K562 (cell line): ENCODE data around the gene SLC9C2. TPM values are rescaled to one million over a fixed set of nuclear protein-coding genes. Genes with fewer than 3 reads are reported as not detected.

Experiments used
- ADNP ChIP-seq: fragments of 200-800 bp; sonication (Bioruptor generic); IDR thresholded peaks from 2 replicates; pipeline ENCODE4 v1.6.1; 2016; ENCODE audit warnings: missing genetic modification characterization, missing compliant biosample characterization
- ATF3 ChIP-seq, 2 experiments: fragments of 450-650 bp in 1 of 2; sonication (generic) in 1 of 2; formaldehyde crosslinking in 1 of 2; IDR thresholded peaks in 1 of 2; conservative IDR thresholded peaks in 1 of 2; 2 replicates each; pipeline versions ENCODE4 v1.6.1 to v1.8.1; 2016 to 2023; ENCODE audit warnings: mild to moderate bottlenecking in 2 of 2, moderate library complexity in 2 of 2, inconsistent platforms in 1 of 2, missing genetic modification reagents in 1 of 2
- ATF4 ChIP-seq: fragments of 450-650 bp; formaldehyde crosslinking; IDR thresholded peaks from 2 replicates; pipeline ENCODE4 v1.4.0; 2022; ENCODE audit warnings: mild to moderate bottlenecking, moderate library complexity
- BRCA1 ChIP-seq, 2 experiments: fragments of 450-650 bp in 1 of 2; sonication (generic) in 1 of 2; formaldehyde crosslinking in 1 of 2; IDR thresholded peaks; 2 replicates each; pipeline versions ENCODE4 v1.5.0 to v1.6.1; 2017 to 2020; ENCODE audit warnings: mild to moderate bottlenecking in 1 of 2, missing genetic modification reagents in 1 of 2
- CAMTA2 ChIP-seq: fragments of 250-450 bp; sonication (Bioruptor Pico); conservative IDR thresholded peaks from 2 replicates; pipeline ENCODE4 v1.5.1; 2022
- ESRRA ChIP-seq: fragments of 450-650 bp; IDR thresholded peaks from 2 replicates; pipeline ENCODE4 v1.6.1; 2014; ENCODE audit warnings: low read depth, mild to moderate bottlenecking, moderate library complexity, borderline replicate concordance
- FOSL1 ChIP-seq: fragments of 200-800 bp; sonication (Bioruptor generic); conservative IDR thresholded peaks from 2 replicates; pipeline ENCODE4 v1.6.1; 2016; ENCODE audit warnings: missing genetic modification characterization, missing compliant biosample characterization
- FOXK1 ChIP-seq: sonication (generic); formaldehyde crosslinking; IDR thresholded peaks from 2 replicates; pipeline ENCODE4 v1.8.0; 2022; ENCODE audit warnings: missing genetic modification reagents, mild to moderate bottlenecking, borderline replicate concordance
- HDGF ChIP-seq: fragments of 450-650 bp; IDR thresholded peaks from 2 replicates; pipeline ENCODE4 v1.6.1; 2016
- ILF3 ChIP-seq: fragments of 450-650 bp; IDR thresholded peaks from 2 replicates; pipeline ENCODE4 v1.6.1; 2018; ENCODE audit warnings: antibody characterized with exemption, mild to moderate bottlenecking, moderate library complexity, borderline replicate concordance
- PHF8 ChIP-seq: fragments of 200-600 bp; sonication (generic); IDR thresholded peaks from 2 replicates; pipeline ENCODE4 v1.6.1; 2012; ENCODE audit warnings: mixed run types, mild to moderate bottlenecking, inconsistent platforms, low read length, moderate library complexity, borderline replicate concordance
- PML ChIP-seq: IDR thresholded peaks from 2 replicates; pipeline ENCODE4 v1.6.1; 2012; ENCODE audit warnings: low read length, inconsistent platforms
- PRPF4 ChIP-seq: fragments of 200-400 bp; formaldehyde crosslinking; IDR thresholded peaks from one replicate; pipeline ENCODE4 v1.6.1; 2017; ENCODE audit warnings: low read length, low read depth, mild to moderate bottlenecking; ENCODE audit not compliant: insufficient read depth, poor library complexity, severe bottlenecking
- SNRNP70 ChIP-seq: fragments of 200-400 bp; formaldehyde crosslinking; optimal IDR thresholded peaks from 2 replicates; pipeline ENCODE3; 2017; ENCODE audit warnings: low read depth, low read length
- THAP7 ChIP-seq: fragments of 250-450 bp; sonication (Bioruptor Pico); IDR thresholded peaks from 2 replicates; pipeline ENCODE4 v1.5.0; 2021
- ZNF282 ChIP-seq: sonication (generic); formaldehyde crosslinking; IDR thresholded peaks from 2 replicates; pipeline ENCODE4 v1.8.1; 2023; ENCODE audit warnings: missing genetic modification reagents
- ZNF511 ChIP-seq: sonication (generic); formaldehyde crosslinking; IDR thresholded peaks from 2 replicates; pipeline ENCODE4 v1.8.0; 2022; ENCODE audit warnings: mild to moderate bottlenecking, missing genetic modification reagents
- ZNF79 ChIP-seq: fragments of 250-450 bp; sonication (Bioruptor Pico); IDR thresholded peaks from 2 replicates; pipeline ENCODE4 v1.4.0; 2020; ENCODE audit warnings: low read depth, mild to moderate bottlenecking, moderate library complexity
- polyA plus RNA-seq, 8 experiments: library from polyadenylated mRNA; depleted of rRNA in 4 of 8; stranded (reverse) in 5 of 8; unstranded in 3 of 8; fragments of >200 nt; fragmentation: Nextera tagmentation in 2 of 8; fragmentation: Illumina TruSeq in 1 of 8; extraction: Ambion mirVana in 2 of 8; extraction: Trizol in 1 of 8; gene quantifications; 2 replicates each; pipeline versions ENCODE4 v1.2.1 to v1.2.3, GENCODE V29; 2011 to 2014; ENCODE audit warnings: inconsistent platforms in 1 of 8, missing spikeins in 1 of 8
- total RNA-seq, 7 experiments: library from RNA; depleted of rRNA in 6 of 7; stranded (reverse); fragments of >200 nt in 6 of 7; fragmentation: Illumina TruSeq in 2 of 7; extraction: Trizol in 2 of 7; gene quantifications; 2 replicates each; pipeline versions ENCODE4 v1.2.1 to v1.2.3, GENCODE V29; 2011 to 2021; ENCODE audit warnings: low replicate concordance in 1 of 7
- TF ChIP-seq, protein P1 (sequence below): sonication (generic); formaldehyde crosslinking; IDR thresholded peaks from 2 replicates; pipeline ENCODE4 v1.8.1; 2022; ENCODE audit warnings: missing genetic modification reagents
- TF ChIP-seq, protein P2 (sequence below): sonication (generic); formaldehyde crosslinking; IDR thresholded peaks from 2 replicates; pipeline ENCODE4 v1.9.0; 2022; ENCODE audit warnings: mild to moderate bottlenecking, missing genetic modification reagents
- TF ChIP-seq, protein P3 (sequence below), 2 experiments: fragments of 250-450 bp in 1 of 2; fragments of 450-650 bp in 1 of 2; sonication (Bioruptor Pico) in 1 of 2; IDR thresholded peaks; 2 replicates each; pipeline versions ENCODE4 v1.6.1 to v1.8.0; 2016 to 2021; ENCODE audit warnings: mild to moderate bottlenecking in 2 of 2, moderate library complexity in 2 of 2, missing compliant biosample characterization in 1 of 2, missing genetic modification characterization in 1 of 2

SLC9C2 gene
- total and polyA plus RNA-seq, 9 of the 15 experiments (the other 6 are each of a cell fraction or from before 2014, with no cell fraction given), result 0.11 to 0.22 (median 0.15) TPM; not detected in 5

DNA sequence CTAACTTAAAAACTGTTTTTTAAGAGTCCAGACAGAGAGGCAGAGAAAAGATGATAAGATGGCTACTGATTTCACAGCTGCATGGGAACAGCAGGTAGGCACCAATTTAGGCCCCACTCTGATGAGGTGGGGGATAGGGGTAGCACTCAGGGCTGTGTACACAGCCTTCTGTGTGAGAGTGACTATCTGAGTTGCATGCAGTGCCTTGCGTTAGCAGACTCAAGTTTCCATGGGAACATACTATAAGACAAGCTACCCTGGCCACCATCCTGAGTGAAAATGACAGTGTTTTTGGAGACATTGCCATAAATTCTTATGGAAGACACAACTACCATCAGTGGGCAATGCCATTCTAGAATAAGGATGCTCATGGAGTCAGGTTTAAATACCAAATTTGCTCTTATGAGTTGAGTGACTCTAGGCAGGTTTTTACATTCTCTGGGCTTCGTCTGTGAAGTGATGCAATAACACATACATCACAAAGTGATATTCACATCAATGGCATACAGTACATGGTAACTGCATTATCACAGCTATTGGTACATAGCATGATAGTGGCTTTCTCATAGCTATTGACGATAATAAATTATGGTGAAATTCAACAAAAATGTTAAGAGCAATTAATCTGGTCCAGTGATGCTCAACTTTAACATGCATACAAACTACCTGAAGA is 30.5 kb downstream of the SLC9C2 start (continued):
- TF ChIP-seq, protein P1, sequence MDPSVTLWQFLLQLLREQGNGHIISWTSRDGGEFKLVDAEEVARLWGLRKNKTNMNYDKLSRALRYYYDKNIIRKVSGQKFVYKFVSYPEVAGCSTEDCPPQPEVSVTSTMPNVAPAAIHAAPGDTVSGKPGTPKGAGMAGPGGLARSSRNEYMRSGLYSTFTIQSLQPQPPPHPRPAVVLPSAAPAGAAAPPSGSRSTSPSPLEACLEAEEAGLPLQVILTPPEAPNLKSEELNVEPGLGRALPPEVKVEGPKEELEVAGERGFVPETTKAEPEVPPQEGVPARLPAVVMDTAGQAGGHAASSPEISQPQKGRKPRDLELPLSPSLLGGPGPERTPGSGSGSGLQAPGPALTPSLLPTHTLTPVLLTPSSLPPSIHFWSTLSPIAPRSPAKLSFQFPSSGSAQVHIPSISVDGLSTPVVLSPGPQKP (CRISPR knock-in tag), result no peak
- no peak for TF ChIP-seq ZNF511
- TF ChIP-seq HDGF, result no peak
- TF ChIP-seq, protein P2, sequence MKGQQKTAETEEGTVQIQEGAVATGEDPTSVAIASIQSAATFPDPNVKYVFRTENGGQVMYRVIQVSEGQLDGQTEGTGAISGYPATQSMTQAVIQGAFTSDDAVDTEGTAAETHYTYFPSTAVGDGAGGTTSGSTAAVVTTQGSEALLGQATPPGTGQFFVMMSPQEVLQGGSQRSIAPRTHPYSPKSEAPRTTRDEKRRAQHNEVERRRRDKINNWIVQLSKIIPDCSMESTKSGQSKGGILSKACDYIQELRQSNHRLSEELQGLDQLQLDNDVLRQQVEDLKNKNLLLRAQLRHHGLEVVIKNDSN (CRISPR knock-in tag), result no peak
- no peak for TF ChIP-seq ILF3
- no peak for TF ChIP-seq ADNP (tag)
- no peak for TF ChIP-seq PML
- no peak for TF ChIP-seq ZNF79 (CRISPR knock-in tag)
- no peak for TF ChIP-seq CAMTA2 (CRISPR knock-in tag)
- no peak for TF ChIP-seq ESRRA
- TF ChIP-seq SNRNP70, result no peak
- TF ChIP-seq, protein P3, sequence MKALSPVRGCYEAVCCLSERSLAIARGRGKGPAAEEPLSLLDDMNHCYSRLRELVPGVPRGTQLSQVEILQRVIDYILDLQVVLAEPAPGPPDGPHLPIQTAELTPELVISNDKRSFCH (CRISPR knock-in tag; IDR thresholded peaks at IDR 0.05), result no peak
- TF ChIP-seq, protein P3 (tag; IDR thresholded peaks at IDR 0.05), result no peak
- 0 out of 2 replicates have a peak, but pooled peaks have one; percentile 20 for TF ChIP-seq ATF4
- TF ChIP-seq PHF8, result no peak
- TF ChIP-seq BRCA1 (IDR thresholded peaks at IDR 0.05), result no peak
- no peak for TF ChIP-seq BRCA1 (CRISPR knock-in tag; IDR thresholded peaks at IDR 0.05)
- TF ChIP-seq FOSL1 (tag), result no peak
- no peak for TF ChIP-seq FOXK1 (CRISPR knock-in tag)
- no peak for TF ChIP-seq THAP7
- no peak for TF ChIP-seq ZNF282 (CRISPR knock-in tag)
- TF ChIP-seq ATF3 (IDR thresholded peaks at IDR 0.05), result peak; percentile 76
- no peak for TF ChIP-seq ATF3 (CRISPR knock-in tag; conservative IDR thresholded peaks at IDR 0.05)
- TF ChIP-seq PRPF4, result no peak
